Testis (tissue), 2 donors: ENCODE results near the gene DNAJC12.

ENCODE experiments used
- CTCF ChIP-seq, 3 experiments: fragments of 450-650 bp in 2 of 3; fragments of 200-600 bp in 1 of 3; sonication (generic) in 1 of 3; IDR thresholded peaks; one replicate each; pipeline ENCODE4 v1.5.1; 2016 to 2019; ENCODE audit warnings: antibody characterized with exemption in 3 of 3, mild to moderate bottlenecking in 2 of 3, moderate library complexity in 1 of 3
- POLR2A ChIP-seq: fragments of 450-650 bp; IDR thresholded peaks from one replicate; pipeline ENCODE4 v1.6.1; 2017; ENCODE audit warnings: antibody characterized with exemption, mild to moderate bottlenecking, moderate library complexity

GRCh38 chr10:67875340-67876238, 37.6 kb upstream of the DNAJC12 start:
- no peak for TF ChIP-seq POLR2A
- TF ChIP-seq CTCF (IDR thresholded peaks at IDR 0.05) = no peak
